GM21619 (cell line): ENCODE measurements around the gene DMRT2.
A peak's percentile ranks its signal among the peaks of the same experiment; 100 is the strongest.

Experiments
- ATAC-seq: cut with Tn5 transposase; IDR thresholded peaks from one replicate; pipeline ENCODE4 v1.9.1; 2021; ENCODE audit not compliant: unreplicated experiment

Gene DMRT2

DNA sequence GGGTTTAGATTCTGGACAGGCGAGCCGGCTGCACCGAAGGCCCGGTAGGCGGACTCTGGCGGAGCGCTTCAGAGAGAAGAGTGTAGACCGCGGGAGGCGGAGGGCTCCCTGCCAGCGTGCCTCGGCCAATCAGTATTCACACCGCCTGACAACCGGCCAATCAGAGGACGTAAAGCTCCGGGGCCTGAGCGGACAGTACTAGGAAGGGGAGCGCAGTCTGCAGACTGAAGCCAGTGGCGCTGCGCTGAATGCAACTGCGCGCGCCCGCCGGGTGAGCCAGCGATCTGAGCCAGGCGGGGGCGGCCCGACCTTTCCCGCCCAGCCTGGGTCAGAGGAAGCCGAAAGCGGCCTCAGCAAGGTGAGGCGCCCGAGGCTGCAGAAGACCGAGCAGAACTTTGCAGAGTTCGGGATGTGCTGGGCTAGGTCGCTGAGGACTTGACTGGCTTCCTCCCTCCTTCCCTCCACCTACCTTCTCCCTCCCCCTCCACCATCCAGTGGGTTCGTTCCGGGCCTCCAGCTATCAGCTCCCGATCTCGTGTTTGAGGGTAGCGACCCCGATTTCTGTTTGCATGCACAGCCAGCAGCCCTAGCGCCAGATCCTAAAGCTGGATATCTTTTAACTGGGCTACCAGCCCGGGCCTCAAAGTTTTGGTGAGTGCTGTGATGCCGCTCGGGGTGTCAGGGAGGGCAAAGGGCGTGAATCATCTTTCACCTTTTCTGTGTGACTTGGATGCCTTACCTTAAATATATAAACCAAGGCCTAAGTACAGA, at the start of gene DMRT2:
Gene DMRT2 (plus strand): TSS at position 233 of the 771 bp plus-strand sequence. CDS start 1,257 bp downstream, outside the sequence.
- no peak for ATAC-seq

- no peak for ATAC-seq
Observed at GRCh38 chr9:1001838-1002237, 48.3 kb upstream of the DMRT2 start.

- ATAC-seq = no peak
Observed at GRCh38 chr9:1002678-1003077, 47.5 kb upstream of the DMRT2 start.

DNA sequence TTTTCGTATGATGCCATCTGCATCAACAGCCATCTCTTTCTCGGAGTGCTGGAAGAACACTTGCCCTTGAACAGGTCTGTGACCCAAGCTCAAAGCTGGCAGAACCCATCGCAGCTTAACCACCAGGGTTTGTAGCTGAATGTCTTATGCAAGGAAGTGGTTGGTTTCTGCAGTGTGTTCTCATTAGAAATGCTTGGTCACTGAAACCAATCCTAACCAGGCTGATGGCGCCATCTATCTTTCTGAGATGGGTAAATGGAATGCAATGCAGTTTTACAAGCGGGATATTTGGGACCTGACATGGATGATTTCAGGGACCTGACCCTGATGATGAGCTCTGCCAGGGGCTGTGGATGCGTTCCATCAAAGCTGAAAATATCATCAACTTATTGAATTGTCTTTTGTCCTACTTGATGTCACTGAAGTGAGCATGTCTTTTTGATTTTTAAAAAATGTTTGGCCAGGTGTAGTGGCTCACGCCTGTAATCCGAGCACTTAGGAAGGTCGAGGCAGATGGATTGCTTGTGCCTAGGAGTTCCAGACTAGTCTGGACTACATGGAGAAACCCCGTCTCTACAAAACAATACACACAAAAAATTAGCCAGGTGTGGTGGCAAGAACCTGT, 45.0 kb upstream of the DMRT2 start:
- peak; percentile 43 for ATAC-seq

DNA sequence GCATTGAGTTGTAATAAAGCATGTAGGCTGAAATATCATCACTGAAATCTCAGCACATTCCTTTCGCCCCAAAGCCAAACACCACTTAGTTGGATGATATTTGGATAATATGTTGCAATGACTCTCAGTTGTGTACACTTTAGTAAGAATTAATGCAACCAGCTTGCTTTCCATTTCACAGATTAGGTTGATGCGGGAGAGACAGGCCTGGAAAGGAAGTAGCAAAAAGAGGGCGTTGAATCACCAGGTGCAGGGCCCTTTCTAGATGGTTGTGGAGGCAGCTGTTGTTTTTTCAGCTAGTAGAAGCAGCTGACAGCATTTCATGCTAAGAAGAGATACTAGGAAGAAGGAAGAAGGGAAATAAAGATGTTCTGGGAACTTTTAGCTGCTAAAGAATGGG, 42.8 kb upstream of the DMRT2 start:
- ATAC-seq = no peak

DNA sequence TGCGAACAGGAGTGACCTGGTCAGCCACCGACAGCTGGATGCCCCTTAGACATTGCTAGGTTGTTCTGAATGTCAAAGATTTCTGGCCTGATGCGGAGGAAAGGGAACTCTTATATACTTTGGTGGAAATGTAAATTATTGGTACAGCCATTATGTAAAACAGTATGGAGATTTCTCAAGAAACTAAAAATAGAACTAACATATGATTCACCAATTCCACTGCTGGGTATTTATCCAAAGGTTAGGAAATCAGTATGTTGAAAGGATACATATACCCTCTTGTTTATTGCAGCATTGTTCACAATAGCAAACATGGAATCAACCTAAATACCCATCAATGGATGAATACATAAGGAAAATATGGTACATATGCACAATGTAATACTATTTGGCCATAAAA, 41.9 kb upstream of the DMRT2 start:
- no peak for ATAC-seq

GRCh38 chr9:1009101-1009707, 41.0 kb upstream of the DMRT2 start:
- peak; percentile 95 for ATAC-seq

DNA sequence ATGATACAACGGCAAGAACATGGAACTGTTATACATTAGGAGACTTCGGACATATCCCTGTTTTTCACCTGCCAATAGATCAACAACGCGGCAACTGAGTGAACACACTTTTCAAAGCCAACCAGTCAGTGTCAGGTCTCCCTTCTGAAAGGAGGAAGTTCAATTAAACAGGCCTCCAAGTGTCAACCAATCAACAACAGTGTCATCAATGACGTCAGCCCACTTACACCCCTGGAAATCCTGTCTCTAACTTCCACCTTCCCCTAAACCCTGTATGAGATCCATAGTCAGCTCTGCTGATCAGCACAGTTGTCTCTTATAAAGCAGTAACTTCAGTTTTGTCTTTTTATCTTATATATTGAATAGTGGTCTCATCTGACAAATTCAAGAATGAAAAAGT, 37.1 kb upstream of the DMRT2 start:
- no peak for ATAC-seq

- ATAC-seq = no peak
Observed at GRCh38 chr9:1014225-1014624, 35.9 kb upstream of the DMRT2 start.

- ATAC-seq = no peak
Observed at GRCh38 chr9:1014640-1015039, 35.5 kb upstream of the DMRT2 start.

GRCh38 chr9:1018121-1018520, 32.0 kb upstream of the DMRT2 start:
- ATAC-seq = no peak

GRCh38 chr9:1024112-1024511, 26.0 kb upstream of the DMRT2 start:
- ATAC-seq = no peak

- no peak for ATAC-seq
Observed at GRCh38 chr9:1025131-1025530, 25.0 kb upstream of the DMRT2 start.

GRCh38 chr9:1026219-1026618, 23.9 kb upstream of the DMRT2 start:
- ATAC-seq = no peak

GRCh38 chr9:1028501-1029190, 21.5 kb upstream of the DMRT2 start:
- no peak for ATAC-seq

- no peak for ATAC-seq
Observed at GRCh38 chr9:1031951-1032601, 18.1 kb upstream of the DMRT2 start.

- no peak for ATAC-seq
Observed at GRCh38 chr9:1034271-1034670, 15.9 kb upstream of the DMRT2 start.

GRCh38 chr9:1039589-1039988, 10.6 kb upstream of the DMRT2 start:
- no peak for ATAC-seq

- no peak for ATAC-seq
Observed at GRCh38 chr9:1042466-1042865, 7.7 kb upstream of the DMRT2 start.

DNA sequence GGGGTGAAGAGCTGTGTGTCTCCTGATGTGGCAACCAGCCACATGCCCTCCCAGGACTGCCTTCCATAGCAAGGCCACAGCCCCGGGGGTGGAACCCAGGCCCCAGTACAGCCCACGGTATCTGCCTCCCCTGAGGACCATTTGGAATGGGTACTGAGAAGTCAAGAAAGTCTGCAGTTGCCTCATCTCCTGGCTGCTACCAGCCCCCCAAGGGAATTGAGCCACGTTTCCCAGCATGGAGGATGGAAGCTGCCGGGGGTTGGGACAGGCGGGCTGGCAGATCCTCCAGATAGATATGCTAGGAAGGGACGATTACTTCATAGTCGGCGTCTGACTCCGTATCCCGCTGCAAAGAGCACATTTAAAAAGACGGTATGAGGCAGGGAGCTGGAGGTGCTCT, 5.5 kb upstream of the DMRT2 start:
- ATAC-seq = no peak
